ENCODE measurements around the gene CYBRD1. TPM values are rescaled to one million over a fixed set of nuclear protein-coding genes. Genes with fewer than 3 reads are reported as not detected.

The CYBRD1 gene
- total RNA-seq, 4 donors from 2014 or later, result 42.3 to 49.0 (median 43.4) TPM

DNA sequence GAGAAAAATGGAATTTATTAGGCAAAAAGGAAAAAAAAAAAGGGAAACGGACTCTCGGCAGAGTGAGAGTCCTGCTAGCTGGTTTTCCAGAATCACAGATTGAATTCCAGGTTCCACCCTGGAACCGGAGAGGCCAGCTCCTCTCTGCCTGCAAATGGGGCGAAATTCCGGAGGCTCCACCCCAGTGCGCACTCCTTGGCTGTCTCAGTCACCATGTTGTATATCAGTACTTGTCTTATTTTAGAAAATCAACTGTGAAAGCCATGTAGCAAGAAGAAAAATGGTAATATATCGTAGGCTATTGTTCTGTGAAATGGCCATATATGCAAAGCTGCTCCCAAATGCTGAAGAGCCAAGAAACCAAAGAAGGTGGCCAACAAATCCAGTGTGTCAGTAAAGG lies 49.4 kb downstream of the CYBRD1 start:
- in situ Hi-C loops (cut with MboI; ENCODE audit: low sequenced_read_pairs in 4 of 4) (no loop called here), intact Hi-C loops (cut with DNase I; ENCODE audit: low total_unique reads) (loop anchor here (10.0 kb wide), 1 partner anchor 893 kb away; no protein-coding TSS in a partner anchor)
- no peak overlapping the region for H3K4me3 ChIP-seq
- H3K27ac ChIP-seq, result no peak overlapping the region
- no peaks in the 10 kb centered on the region for H3K4me1 ChIP-seq
- no peaks in the 10 kb centered on the region for H3K27me3 ChIP-seq
- no peak for TF ChIP-seq POLR2A (IDR thresholded peaks at IDR 0.05)
- TF ChIP-seq, protein P1, sequence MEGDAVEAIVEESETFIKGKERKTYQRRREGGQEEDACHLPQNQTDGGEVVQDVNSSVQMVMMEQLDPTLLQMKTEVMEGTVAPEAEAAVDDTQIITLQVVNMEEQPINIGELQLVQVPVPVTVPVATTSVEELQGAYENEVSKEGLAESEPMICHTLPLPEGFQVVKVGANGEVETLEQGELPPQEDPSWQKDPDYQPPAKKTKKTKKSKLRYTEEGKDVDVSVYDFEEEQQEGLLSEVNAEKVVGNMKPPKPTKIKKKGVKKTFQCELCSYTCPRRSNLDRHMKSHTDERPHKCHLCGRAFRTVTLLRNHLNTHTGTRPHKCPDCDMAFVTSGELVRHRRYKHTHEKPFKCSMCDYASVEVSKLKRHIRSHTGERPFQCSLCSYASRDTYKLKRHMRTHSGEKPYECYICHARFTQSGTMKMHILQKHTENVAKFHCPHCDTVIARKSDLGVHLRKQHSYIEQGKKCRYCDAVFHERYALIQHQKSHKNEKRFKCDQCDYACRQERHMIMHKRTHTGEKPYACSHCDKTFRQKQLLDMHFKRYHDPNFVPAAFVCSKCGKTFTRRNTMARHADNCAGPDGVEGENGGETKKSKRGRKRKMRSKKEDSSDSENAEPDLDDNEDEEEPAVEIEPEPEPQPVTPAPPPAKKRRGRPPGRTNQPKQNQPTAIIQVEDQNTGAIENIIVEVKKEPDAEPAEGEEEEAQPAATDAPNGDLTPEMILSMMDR (IDR thresholded peaks at IDR 0.05 in 4 of 5, conservative IDR thresholded peaks at IDR 0.05 in 1 of 5), result no peak
- DNase-seq (no peak), ATAC-seq (no peak)
- no peaks in the 10 kb centered on the region for H3K9me3 ChIP-seq
- no peaks in the 10 kb centered on the region for H3K36me3 ChIP-seq

DNA sequence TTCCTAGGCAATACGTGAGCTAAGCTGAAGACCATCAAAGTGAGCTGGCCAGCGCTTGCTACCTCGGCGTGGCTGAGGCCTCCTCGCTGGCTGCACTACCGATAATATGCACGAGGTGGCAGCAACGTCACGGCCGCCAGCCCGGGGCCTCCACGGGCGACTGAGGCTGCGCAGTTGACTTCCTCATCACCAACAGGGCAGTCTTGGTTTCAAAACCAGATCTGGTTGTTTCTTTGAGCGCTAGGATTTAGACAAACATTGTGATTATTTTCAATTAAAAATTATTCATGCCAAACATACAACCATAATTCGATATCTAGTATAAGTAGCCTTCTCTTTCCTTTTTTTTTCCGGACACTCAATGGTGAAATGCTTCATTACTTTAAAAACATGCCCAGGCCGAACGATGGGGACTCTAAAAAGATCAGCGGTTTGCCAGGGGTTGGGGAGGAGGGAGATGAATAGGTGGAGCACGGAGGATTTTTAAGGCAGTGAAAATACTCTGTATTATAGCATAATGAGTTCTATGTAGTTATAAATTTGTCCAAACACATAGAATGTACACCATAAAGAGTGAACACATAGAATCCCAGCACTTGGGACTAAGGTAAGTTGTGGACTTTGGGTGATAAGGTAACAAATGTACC lies 52.0 kb downstream of the CYBRD1 start:
- intact Hi-C loops (cut with DNase I; ENCODE audit: low total_unique reads), result loop anchor here (10.0 kb wide), 1 partner anchor 891 kb away; no protein-coding TSS in a partner anchor
- in situ Hi-C loops (cut with MboI; ENCODE audit: low sequenced_read_pairs in 4 of 4), result no loop called here
- H3K4me1 ChIP-seq, result no peaks in the 10 kb centered on the region
- no peaks in the 10 kb centered on the region for H3K9me3 ChIP-seq
- H3K4me3 ChIP-seq, result no peak overlapping the region
- DNase-seq (peak; percentile 29 to 48), ATAC-seq (peak; percentile 63 to 75)
- H3K27me3 ChIP-seq, result no peaks in the 10 kb centered on the region
- TF ChIP-seq, protein P1 (IDR thresholded peaks at IDR 0.05 in 4 of 5, conservative IDR thresholded peaks at IDR 0.05 in 1 of 5), result peak; percentile 45 to 92 (median 75)
- no peak for TF ChIP-seq POLR2A (IDR thresholded peaks at IDR 0.05)
- H3K36me3 ChIP-seq, result no peaks in the 10 kb centered on the region
- no peak overlapping the region for H3K27ac ChIP-seq

DNA sequence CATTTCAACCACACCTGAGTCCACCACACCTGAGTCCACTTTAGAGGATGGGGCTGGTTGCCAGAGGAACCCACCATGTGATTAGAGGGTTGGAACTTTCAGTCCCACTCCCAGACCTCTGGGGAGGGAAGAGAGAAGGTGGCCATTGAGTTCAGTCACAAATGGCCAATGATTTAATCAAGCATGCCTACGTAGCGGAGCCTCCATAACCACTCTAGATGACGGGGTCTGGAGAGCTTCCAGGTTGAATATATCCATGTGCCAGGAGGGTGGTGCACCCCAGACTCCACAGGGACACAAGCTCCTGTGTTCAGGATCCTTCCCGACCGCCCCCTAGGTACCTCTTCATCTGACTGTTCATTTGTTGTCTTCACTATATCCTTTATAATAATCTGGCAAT lies 53.3 kb downstream of the CYBRD1 start:
- DNase-seq (no peak), ATAC-seq (no peak)
- Histone ChIP-seq H3K9me3 (no peaks in the 10 kb centered on the region), H3K4me3 (no peak overlapping the region), H3K36me3 (no peaks in the 10 kb centered on the region), H3K4me1 (no peaks in the 10 kb centered on the region), H3K27ac (no peak overlapping the region), H3K27me3 (no peaks in the 10 kb centered on the region)
- in situ Hi-C loops (cut with MboI; ENCODE audit: low sequenced_read_pairs in 4 of 4), result loop anchor here in 3 of 4 donors (25.0 kb wide), 2 partner anchors 537 to 562 kb away; partner anchors contain the start of gene DLX2 (in 2 of the 3)
- no peak for TF ChIP-seq POLR2A (IDR thresholded peaks at IDR 0.05)
- TF ChIP-seq, protein P1 (IDR thresholded peaks at IDR 0.05 in 4 of 5, conservative IDR thresholded peaks at IDR 0.05 in 1 of 5), result no peak
- intact Hi-C loops (cut with DNase I; ENCODE audit: low total_unique reads), result loop anchor here (10.0 kb wide), 1 partner anchor 889 kb away; no protein-coding TSS in a partner anchor

DNA sequence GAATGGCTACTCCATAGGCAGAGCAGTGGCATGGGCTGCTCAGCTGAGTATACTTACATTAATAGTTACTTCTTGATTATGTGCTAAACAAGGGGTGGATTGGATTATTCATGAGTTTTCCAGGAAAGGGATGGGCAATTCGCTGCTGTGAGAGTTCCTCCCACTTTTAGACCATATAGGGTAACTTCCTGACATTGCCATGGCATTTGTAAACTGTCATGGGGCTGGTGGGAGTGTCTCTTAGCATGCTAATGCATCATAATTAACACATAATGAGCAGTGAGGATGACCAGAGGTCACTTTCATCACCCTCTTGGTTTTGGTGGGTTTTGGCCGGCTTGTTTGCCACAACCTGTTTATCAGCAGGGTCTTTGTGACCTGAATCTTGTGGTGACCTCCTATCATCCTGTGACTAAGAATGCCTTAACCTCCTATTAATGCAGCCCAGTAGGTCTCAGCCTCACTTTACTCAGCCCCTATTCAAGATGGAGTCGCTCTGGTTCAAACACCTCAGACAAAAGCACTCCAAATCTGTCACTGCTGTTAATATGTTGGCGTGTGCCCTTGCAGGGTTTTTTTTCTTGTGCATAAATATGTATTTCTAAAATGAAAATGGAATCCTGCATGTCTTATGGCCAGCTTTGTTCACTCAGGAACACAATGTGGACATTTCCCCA lies 56.0 kb downstream of the CYBRD1 start:
- Histone ChIP-seq H3K36me3 (no peaks in the 10 kb centered on the region), H3K9me3 (no peaks in the 10 kb centered on the region), H3K27me3 (no peaks in the 10 kb centered on the region), H3K4me1 (no peaks in the 10 kb centered on the region), H3K27ac (no peak overlapping the region), H3K4me3 (no peak overlapping the region)
- no peak for TF ChIP-seq POLR2A (IDR thresholded peaks at IDR 0.05)
- TF ChIP-seq, protein P1 (IDR thresholded peaks at IDR 0.05 in 4 of 5, conservative IDR thresholded peaks at IDR 0.05 in 1 of 5), result no peak
- DNase-seq (no peak), ATAC-seq (no peak)
- in situ Hi-C loops (cut with MboI; ENCODE audit: low sequenced_read_pairs in 4 of 4) (loop anchor here in 3 of 4 donors (25.0 kb wide), 2 partner anchors 534 to 559 kb away; partner anchors contain the start of gene DLX2 (in 2 of the 3)), intact Hi-C loops (cut with DNase I; ENCODE audit: low total_unique reads) (loop anchor here (10.0 kb wide), 1 partner anchor 887 kb away; no protein-coding TSS in a partner anchor)

Measured in gastrocnemius medialis (tissue), 4 donors.